Measurements from ENCODE around the gene PIGQ. TPM values are rescaled to one million over a fixed set of nuclear protein-coding genes. Genes with fewer than 3 reads are reported as not detected.

PIGQ gene
- total and polyA plus RNA-seq, 2 of the 13 experiments (the other 11 are each of a cell fraction or from before 2014, with no cell fraction given): 7.7 to 19.7 TPM

GRCh38 chr16:521381-522210, 48.2 kb upstream of the PIGQ start (continued):
- TF ChIP-seq CTCF (CRISPR knock-in tag; IDR thresholded peaks at IDR 0.05) (0 out of 2 replicates have a peak, but pooled peaks have one; percentile 19), SIN3A (IDR thresholded peaks at IDR 0.05; ENCODE audit: borderline replicate concordance, low read depth, low read length) (no peak), ZFX (CRISPR knock-in tag; IDR thresholded peaks at IDR 0.05; ENCODE audit: low read depth) (0 out of 2 replicates have a peak, but pooled peaks have one; percentile 14), RBFOX2 (IDR thresholded peaks at IDR 0.05; ENCODE audit: low read depth, low read length) (peak; percentile 55), AGO2 (optimal IDR thresholded peaks at IDR 0.05; ENCODE audit: low read depth, low read length) (peak; percentile 89), ZNF446 (CRISPR knock-in tag; IDR thresholded peaks at IDR 0.05) (no peak), STAG1 (CRISPR knock-in tag; IDR thresholded peaks at IDR 0.05) (peak; percentile 22; the same call in 1 of the 2 replicates), GTF2F1 (IDR thresholded peaks at IDR 0.05; ENCODE audit: low read length) (no peak), ZC3H13 (CRISPR knock-in tag; IDR thresholded peaks at IDR 0.05) (peak; percentile 50; the same call in 1 of the 2 replicates), ZNF687 (CRISPR knock-in tag; IDR thresholded peaks at IDR 0.05) (peak; percentile 16; the same call in 1 of the 2 replicates), MEIS2 (CRISPR knock-in tag; IDR thresholded peaks at IDR 0.05) (0 out of 2 replicates have a peak, but pooled peaks have one; percentile 17)

Measured in HepG2 (cell line).